WTC11 (cell line): ENCODE results near the gene TENT4B. TPM values are rescaled to one million over a fixed set of nuclear protein-coding genes. Genes with fewer than 3 reads are reported as not detected.
A peak's percentile ranks its signal among the peaks of the same experiment; 100 is the strongest.

Experiments used
- ATAC-seq: fragments of 200-7000 bp; cut with Tn5 transposase; 2 replicates; pipeline ENCODE4 v1.10.0; 2021; ENCODE audit warnings: mild to moderate bottlenecking, moderate library complexity
- CTCF ChIA-PET: fragments of 300-600 bp; sonication (Branson Sonifier 250); formaldehyde crosslinking; loops from one replicate; lab custom pipeline; 2021; ENCODE audit warnings: antibody characterized with exemption; lab: Charles Lee
- POLR2A ChIA-PET: fragments of 350-600 bp; sonication (Branson Sonifier 250); formaldehyde crosslinking; loops from one replicate; lab custom pipeline; 2021; ENCODE audit warnings: antibody characterized with exemption; lab: Charles Lee
- DNase-seq: peaks from one replicate; pipeline ENCODE4 v3.0.0; 2021; ENCODE audit warnings: low spot score
- H3K27ac Mint-ChIP-seq: 2 replicates; pipeline ENCODE4 v1.8.0; 2021; ENCODE audit warnings: mixed read lengths
- H3K27me3 Mint-ChIP-seq: 2 replicates; pipeline ENCODE4 v1.8.0; 2021; ENCODE audit warnings: low read depth, mild to moderate bottlenecking, moderate library complexity, mixed read lengths
- H3K36me3 Mint-ChIP-seq: 2 replicates; pipeline ENCODE4 v1.8.0; 2021; ENCODE audit warnings: mixed read lengths
- H3K4me1 Mint-ChIP-seq: 2 replicates; pipeline ENCODE4 v1.8.0; 2022; ENCODE audit warnings: mixed read lengths
- H3K4me3 Mint-ChIP-seq: 2 replicates; pipeline ENCODE4 v1.8.0; 2021; ENCODE audit warnings: mild to moderate bottlenecking, moderate library complexity, mixed read lengths
- H3K9me3 Mint-ChIP-seq: 2 replicates; pipeline ENCODE4 v1.8.0; 2021; ENCODE audit warnings: mixed read lengths
- ATF1 ChIP-seq: sonication (generic); formaldehyde crosslinking; IDR thresholded peaks from 2 replicates; pipeline ENCODE4 v1.8.1; 2023; ENCODE audit warnings: mild to moderate bottlenecking, moderate library complexity, missing genetic modification reagents
- CTCF ChIP-seq: fragments of 200-600 bp; IDR thresholded peaks from 2 replicates; pipeline ENCODE4 v1.8.0; 2022; ENCODE audit warnings: antibody characterized with exemption
- E2F1 ChIP-seq: sonication (generic); formaldehyde crosslinking; IDR thresholded peaks from 2 replicates; pipeline ENCODE4 v1.8.0; 2022; ENCODE audit warnings: mild to moderate bottlenecking, missing genetic modification reagents
- FOXK1 ChIP-seq: sonication (generic); formaldehyde crosslinking; IDR thresholded peaks from 2 replicates; pipeline ENCODE4 v1.8.0; 2022; ENCODE audit warnings: mild to moderate bottlenecking, moderate library complexity, missing genetic modification reagents
- IRF1 ChIP-seq: sonication (generic); formaldehyde crosslinking; IDR thresholded peaks from 2 replicates; pipeline ENCODE4 v1.8.0; 2023; ENCODE audit warnings: missing genetic modification reagents
- KAT7 ChIP-seq: sonication (generic); formaldehyde crosslinking; IDR thresholded peaks from 2 replicates; pipeline ENCODE4 v1.8.1; 2023; ENCODE audit warnings: missing genetic modification reagents, mild to moderate bottlenecking, borderline replicate concordance
- MYBL2 ChIP-seq: sonication (generic); formaldehyde crosslinking; IDR thresholded peaks from 2 replicates; pipeline ENCODE4 v1.8.1; 2023; ENCODE audit warnings: mild to moderate bottlenecking, moderate library complexity, missing genetic modification reagents
- NFATC4 ChIP-seq: fragments of 250-450 bp; sonication (Bioruptor Pico); IDR thresholded peaks from 2 replicates; pipeline ENCODE4 v1.9.0; 2021; ENCODE audit warnings: mild to moderate bottlenecking
- NR3C1 ChIP-seq: sonication (generic); formaldehyde crosslinking; conservative IDR thresholded peaks from 2 replicates; pipeline ENCODE4 v1.8.1; 2023; ENCODE audit warnings: low read depth, mild to moderate bottlenecking, missing genetic modification reagents
- PRRX2 ChIP-seq: fragments of 250-450 bp; sonication (Bioruptor Pico); IDR thresholded peaks from 2 replicates; pipeline ENCODE4 v1.8.0; 2021; ENCODE audit warnings: mild to moderate bottlenecking
- RORB ChIP-seq: fragments of 250-450 bp; sonication (Bioruptor Pico); IDR thresholded peaks from 2 replicates; pipeline ENCODE4 v1.9.0; 2021; ENCODE audit warnings: mild to moderate bottlenecking
- TEAD4 ChIP-seq: sonication (generic); formaldehyde crosslinking; IDR thresholded peaks from 2 replicates; pipeline ENCODE4 v1.8.0; 2022; ENCODE audit warnings: mild to moderate bottlenecking, missing genetic modification reagents
- USF1 ChIP-seq: sonication (generic); formaldehyde crosslinking; IDR thresholded peaks from 2 replicates; pipeline ENCODE4 v1.8.0; 2022; ENCODE audit warnings: mild to moderate bottlenecking, missing genetic modification reagents
- ZNF121 ChIP-seq: sonication (generic); formaldehyde crosslinking; IDR thresholded peaks from 2 replicates; pipeline ENCODE4 v1.8.0; 2023; ENCODE audit warnings: missing genetic modification reagents
- ZNF532 ChIP-seq: fragments of 250-450 bp; sonication (Bioruptor Pico); IDR thresholded peaks from 2 replicates; pipeline ENCODE4 v1.9.0; 2021; ENCODE audit warnings: mild to moderate bottlenecking, borderline replicate concordance
- total RNA-seq: library from RNA; stranded (reverse); gene quantifications from 3 replicates; pipeline ENCODE4 v1.2.3, GENCODE V29; 2021
- TF ChIP-seq, protein P1 (sequence below): sonication (generic); formaldehyde crosslinking; IDR thresholded peaks from 2 replicates; pipeline ENCODE4 v1.8.1; 2022; ENCODE audit warnings: mild to moderate bottlenecking, missing genetic modification reagents, moderate library complexity, borderline replicate concordance
- TF ChIP-seq, protein P2 (sequence below): sonication (generic); formaldehyde crosslinking; IDR thresholded peaks from 2 replicates; pipeline ENCODE4 v1.8.0; 2023; ENCODE audit warnings: mild to moderate bottlenecking, missing genetic modification reagents
- TF ChIP-seq, protein P3 (sequence below): sonication (generic); formaldehyde crosslinking; IDR thresholded peaks from 2 replicates; pipeline ENCODE4 v1.8.1; 2023; ENCODE audit warnings: mild to moderate bottlenecking, missing genetic modification reagents, moderate library complexity

TENT4B gene
- total RNA-seq, 1 experiment from 2014 or later = 14.3 TPM

DNA sequence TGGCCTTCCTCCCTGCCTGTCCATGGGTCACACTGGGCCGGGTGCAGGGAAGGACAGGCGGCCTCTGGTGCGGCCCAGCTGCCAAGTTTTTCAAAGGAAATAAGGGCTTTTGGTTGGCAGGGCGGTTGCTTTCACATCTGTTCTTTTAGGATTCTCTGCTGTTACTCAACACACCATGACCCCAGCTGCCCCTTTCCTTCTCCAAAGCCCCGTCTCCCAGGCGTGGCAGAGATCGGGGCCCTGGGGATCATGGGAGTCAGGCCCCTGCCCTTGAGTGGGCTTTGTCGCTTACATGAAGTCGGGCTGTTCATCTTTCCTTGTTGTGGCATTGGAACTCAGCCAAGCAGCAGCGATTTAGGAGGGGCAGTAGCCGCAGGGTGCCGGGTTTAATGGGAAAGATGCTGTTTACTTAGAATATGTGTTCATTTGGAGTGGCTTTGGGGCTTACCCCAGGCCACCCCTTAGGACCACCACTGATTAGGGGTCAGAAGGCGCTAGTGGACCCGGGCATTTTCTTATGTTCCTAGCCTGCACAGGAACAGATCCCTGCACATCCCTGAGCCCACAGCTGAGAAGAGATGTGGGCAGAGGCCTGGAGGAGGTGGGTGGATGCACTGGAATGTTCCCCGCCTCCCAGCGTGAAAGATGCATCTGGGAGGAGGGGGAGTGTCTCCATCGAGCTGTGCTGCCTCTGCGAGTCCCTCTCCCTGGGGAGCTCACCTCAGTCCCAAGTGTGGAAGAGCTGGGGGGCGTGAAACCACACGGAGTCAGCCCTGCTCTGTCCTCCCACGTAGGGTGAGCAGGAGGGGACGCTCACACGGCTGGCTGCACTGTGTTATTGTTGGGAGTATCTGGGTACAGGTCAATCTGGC is 106.5 kb downstream of the TENT4B start:
- POLR2A ChIA-PET = no interaction called here
- ATAC-seq (peak; percentile 50; the same call in 1 of the 2 replicates), DNase-seq (no peak)
- H3K27ac Mint-ChIP-seq = peak overlapping the region; percentile 27; the same call in 1 of the 2 replicates
- H3K9me3 Mint-ChIP-seq = peaks cover 8% of the 10 kb centered on the region
- peaks cover 13% of the 10 kb centered on the region for H3K4me1 Mint-ChIP-seq
- CTCF ChIA-PET = interaction anchor here (0.9 to 2.3 kb wide), 4 partner anchors 9 to 68 kb away, joined by 3 to 8 read pairs (median 4); no protein-coding TSS in a partner anchor
- H3K27me3 Mint-ChIP-seq = no peaks in the 10 kb centered on the region
- TF ChIP-seq, protein P1, sequence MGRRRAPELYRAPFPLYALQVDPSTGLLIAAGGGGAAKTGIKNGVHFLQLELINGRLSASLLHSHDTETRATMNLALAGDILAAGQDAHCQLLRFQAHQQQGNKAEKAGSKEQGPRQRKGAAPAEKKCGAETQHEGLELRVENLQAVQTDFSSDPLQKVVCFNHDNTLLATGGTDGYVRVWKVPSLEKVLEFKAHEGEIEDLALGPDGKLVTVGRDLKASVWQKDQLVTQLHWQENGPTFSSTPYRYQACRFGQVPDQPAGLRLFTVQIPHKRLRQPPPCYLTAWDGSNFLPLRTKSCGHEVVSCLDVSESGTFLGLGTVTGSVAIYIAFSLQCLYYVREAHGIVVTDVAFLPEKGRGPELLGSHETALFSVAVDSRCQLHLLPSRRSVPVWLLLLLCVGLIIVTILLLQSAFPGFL = no peak
- TF ChIP-seq RORB (CRISPR knock-in tag) (no peak), ZNF121 (CRISPR knock-in tag) (no peak), PRRX2 (CRISPR knock-in tag) (no peak), MYBL2 (CRISPR knock-in tag) (no peak), ZNF532 (CRISPR knock-in tag) (no peak), USF1 (no peak), IRF1 (CRISPR knock-in tag) (no peak), ATF1 (no peak), TEAD4 (CRISPR knock-in tag) (no peak), CTCF (no peak), NR3C1 (CRISPR knock-in tag) (no peak), FOXK1 (no peak), NFATC4 (CRISPR knock-in tag) (no peak), E2F1 (CRISPR knock-in tag) (no peak), KAT7 (CRISPR knock-in tag) (no peak)
- TF ChIP-seq, protein P2, sequence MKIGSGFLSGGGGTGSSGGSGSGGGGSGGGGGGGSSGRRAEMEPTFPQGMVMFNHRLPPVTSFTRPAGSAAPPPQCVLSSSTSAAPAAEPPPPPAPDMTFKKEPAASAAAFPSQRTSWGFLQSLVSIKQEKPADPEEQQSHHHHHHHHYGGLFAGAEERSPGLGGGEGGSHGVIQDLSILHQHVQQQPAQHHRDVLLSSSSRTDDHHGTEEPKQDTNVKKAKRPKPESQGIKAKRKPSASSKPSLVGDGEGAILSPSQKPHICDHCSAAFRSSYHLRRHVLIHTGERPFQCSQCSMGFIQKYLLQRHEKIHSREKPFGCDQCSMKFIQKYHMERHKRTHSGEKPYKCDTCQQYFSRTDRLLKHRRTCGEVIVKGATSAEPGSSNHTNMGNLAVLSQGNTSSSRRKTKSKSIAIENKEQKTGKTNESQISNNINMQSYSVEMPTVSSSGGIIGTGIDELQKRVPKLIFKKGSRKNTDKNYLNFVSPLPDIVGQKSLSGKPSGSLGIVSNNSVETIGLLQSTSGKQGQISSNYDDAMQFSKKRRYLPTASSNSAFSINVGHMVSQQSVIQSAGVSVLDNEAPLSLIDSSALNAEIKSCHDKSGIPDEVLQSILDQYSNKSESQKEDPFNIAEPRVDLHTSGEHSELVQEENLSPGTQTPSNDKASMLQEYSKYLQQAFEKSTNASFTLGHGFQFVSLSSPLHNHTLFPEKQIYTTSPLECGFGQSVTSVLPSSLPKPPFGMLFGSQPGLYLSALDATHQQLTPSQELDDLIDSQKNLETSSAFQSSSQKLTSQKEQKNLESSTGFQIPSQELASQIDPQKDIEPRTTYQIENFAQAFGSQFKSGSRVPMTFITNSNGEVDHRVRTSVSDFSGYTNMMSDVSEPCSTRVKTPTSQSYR (CRISPR knock-in tag) = no peak
- TF ChIP-seq, protein P3, sequence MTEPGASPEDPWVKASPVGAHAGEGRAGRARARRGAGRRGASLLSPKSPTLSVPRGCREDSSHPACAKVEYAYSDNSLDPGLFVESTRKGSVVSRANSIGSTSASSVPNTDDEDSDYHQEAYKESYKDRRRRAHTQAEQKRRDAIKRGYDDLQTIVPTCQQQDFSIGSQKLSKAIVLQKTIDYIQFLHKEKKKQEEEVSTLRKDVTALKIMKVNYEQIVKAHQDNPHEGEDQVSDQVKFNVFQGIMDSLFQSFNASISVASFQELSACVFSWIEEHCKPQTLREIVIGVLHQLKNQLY (CRISPR knock-in tag) = no peak
- H3K36me3 Mint-ChIP-seq = no peaks in the 10 kb centered on the region
- H3K4me3 Mint-ChIP-seq = no peak overlapping the region
